DMS153 (cell line): ENCODE results near the gene BDH2.

Experiments
- DNase-seq: peaks from one replicate; lab custom pipeline; 2025; lab: John Stamatoyannopoulos, UW

BDH2 gene

DNA sequence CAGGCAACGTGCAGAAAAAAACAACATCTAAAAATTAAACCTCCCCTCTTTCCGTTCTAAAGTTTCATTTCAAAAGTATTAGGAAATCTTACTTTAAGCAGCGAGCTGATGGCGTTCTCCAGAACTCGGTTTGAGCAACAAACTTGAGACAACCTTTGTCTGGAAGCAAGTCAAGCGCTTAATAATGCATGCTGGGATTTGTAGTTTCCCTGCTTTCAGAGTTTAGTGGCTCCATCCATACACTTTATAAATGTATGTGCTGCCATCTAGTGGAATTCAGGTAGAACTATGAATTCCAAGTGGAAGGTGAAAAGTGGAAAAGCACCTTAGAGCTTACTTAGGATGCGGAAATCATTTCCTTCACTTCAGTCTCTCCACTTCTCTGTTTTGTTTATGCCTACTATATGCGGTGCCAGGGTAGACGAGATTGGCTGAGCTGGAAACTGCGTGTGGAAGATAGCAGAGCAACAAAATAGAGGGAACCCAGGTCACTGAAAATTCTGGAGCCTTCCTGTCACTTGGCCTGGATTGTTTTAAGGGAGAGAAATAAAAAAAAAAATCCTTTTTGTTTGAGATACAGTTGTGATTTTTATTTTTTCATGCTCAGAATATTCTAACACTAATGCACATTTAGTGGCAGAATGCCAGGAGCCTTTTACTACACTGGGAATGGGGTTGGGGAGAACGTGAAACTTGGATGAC lies at the start of gene BDH2:
Gene BDH2, minus strand, starts transcription at position 144 of the 702 bp plus-strand sequence. CDS start 3,580 bp downstream, outside the sequence.
- DNase-seq = peak; percentile 86

- no peak for DNase-seq
Measured at GRCh38 chr4:103144926-103145325, 45.3 kb upstream of the BDH2 start.

GRCh38 chr4:103137446-103137827 lies 37.8 kb upstream of the BDH2 start:
- no peak for DNase-seq

GRCh38 chr4:103136671-103137445 lies 37.2 kb upstream of the BDH2 start:
- no peak for DNase-seq

GRCh38 chr4:103129174-103129573 lies 29.5 kb upstream of the BDH2 start:
- no peak for DNase-seq

DNA sequence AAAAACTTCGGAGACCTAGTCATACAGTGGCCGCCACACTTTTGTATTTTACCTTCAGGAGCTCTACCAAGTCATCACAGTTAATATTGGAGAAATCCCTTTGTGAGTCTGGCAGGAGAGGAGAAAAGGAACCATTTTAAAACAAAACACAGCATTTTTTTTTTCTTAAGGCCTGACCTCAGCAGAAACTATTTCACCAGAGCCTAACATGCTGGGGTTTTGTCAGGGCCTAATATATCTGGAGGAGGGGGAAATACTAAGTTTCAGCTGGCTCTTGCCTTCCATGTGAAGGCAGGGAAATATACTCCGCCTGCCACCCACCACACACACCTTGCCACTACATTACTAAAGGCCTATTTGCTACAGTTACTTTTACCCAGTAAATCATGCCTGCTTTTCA lies 26.5 kb upstream of the BDH2 start:
- DNase-seq = no peak

DNA sequence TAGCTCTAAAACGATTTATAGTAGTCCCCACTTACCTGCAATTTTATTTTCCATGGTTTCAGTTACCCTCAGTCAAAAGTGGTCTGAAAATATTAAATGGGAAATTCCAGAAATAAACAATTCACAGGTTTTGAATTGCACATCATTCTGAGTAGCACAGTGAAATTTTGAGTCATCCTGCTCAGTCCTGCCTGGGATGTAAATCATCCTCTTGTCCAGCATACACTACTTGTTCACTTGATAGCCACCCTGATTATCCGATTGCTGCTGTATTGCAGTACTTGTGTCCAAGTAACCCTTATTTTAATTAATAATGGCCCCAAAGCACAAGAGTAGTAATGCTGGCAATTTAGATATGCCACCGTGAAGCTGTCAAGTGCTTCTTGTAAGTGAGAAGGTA lies 23.5 kb upstream of the BDH2 start:
- no peak for DNase-seq

GRCh38 chr4:103118166-103118565 lies 18.5 kb upstream of the BDH2 start:
- no peak for DNase-seq

DNA sequence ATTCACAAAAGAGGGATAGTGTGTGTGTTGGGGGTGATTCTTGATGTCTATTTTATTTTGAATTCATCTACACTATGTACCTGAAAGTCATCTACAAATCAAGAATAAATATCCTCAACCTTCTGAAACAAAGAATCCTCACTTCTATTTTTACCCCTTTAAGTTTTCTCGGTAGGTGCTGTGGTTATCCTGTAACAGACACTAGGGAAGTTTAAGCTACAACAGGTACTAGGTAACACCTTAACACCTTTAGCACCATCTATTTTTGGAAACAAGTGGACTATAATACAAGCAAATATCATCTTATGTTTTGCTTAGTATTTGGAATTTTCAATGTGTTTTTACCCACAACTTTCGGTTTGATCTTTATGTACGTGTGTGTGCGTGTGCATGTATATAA lies 12.0 kb upstream of the BDH2 start:
- no peak for DNase-seq

DNA sequence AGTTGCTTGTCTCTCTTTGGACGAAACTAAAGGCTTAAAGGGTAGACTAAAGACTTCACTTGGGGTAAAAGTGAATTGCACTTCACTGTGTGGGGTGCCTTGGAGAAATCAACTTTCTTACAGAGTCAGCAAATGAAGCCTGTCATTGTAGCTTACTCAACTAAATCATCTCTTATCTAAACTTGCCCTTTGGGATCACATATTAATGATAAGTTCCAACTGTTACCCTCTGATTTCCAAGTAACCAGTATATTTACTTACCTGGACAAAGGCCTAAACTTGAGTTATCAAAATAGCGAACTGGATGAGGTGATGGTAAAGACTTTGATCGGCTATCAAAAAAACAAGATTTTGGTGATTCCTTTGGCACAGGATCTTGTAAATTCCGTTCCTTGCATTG lies 8.9 kb upstream of the BDH2 start:
- DNase-seq = no peak

- no peak for DNase-seq
Measured at GRCh38 chr4:103105558-103106356, 6.1 kb upstream of the BDH2 start.

DNA sequence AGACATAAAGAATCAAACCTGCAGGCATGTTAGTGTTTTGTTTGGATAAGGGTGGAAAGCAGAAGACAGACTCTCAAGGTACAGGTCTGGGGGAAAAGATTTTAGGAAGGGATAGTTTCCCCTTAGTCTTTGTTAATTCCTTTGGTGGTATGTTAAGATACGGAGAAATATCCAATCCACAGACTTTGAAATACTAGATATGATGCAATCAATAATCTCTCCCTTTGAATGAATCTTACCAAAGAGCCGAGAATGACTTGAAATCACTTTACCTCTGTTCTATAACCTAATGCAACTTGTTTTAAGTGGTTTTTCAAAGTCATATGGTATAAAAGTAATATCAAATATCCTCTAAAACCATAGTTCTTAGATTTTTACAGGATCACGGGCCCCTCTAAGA lies 5.3 kb upstream of the BDH2 start:
- DNase-seq = no peak

DNA sequence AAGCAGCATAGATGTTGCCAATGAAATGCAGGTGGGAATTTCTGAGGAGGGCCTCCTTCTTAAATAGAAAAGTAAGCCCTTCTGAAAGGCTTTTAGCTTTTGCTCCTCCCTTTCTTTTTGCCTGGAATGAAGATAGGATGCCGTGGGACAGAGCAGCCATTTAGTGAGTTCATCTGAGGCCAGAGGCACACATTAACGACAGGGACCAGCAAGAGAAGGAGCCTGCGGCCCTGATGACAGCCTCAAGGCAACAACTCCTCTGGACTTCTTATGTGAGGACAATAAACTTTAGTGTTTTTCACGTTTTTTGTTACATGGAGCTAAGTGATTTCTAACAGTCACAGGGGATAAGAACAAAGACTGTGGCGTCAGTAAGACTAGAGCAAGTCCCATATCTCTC lies 1.1 kb upstream of the BDH2 start:
- DNase-seq = no peak

DNA sequence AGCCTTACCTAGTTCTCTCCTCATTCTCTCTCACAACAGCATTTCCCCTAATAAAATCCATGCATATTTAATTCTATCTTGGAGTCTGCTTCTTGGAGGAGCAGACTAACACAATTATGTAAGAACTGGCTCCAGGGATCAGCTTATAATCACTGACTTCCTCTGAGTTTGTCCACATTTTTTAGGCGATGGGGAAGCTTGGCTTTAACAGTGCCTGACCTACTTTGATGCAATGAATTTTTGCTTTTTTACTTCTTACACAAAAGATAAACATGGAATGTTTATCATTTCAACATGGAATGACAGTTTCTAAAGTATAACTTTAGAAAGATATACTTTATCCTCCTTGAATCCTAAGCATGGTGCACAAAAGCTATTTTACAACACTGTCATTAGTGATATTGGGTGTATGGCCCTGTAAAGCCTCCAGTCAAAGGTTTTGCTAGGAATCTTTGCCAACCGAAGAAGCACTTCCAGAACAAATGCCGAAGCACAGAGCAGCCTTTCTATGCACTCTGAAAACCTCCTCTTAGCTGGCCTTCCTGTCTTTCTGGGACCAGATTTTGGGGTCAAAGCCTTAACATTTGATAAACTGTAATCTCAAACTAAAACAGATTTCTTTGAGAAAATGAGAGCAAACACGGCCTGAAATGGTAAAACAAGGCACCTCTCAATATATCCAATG lies 736 bp downstream of the BDH2 start:
- no peak for DNase-seq

DNA sequence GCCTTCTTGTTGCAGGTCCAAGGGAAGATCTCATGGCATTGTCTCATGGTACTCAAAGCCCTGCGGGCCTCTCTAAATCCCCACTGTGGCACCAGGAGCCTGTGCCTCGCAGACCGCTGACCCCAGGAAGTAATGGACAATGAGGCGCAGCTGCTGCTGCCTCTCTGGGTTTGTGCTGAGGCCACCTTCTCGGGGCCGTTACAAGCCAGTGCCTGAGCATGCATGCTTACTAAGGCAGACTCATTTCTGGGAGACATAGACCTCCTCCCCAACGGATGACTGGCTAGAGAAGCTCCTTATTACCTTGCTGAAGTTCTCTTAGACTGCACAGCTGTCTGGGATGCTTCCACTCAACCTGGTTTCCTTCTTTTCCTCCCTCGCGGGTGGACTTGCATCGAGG lies 1.3 kb downstream of the BDH2 start:
- DNase-seq = no peak

GRCh38 chr4:103097112-103097511 lies 2.5 kb downstream of the BDH2 start:
- DNase-seq = no peak

DNA sequence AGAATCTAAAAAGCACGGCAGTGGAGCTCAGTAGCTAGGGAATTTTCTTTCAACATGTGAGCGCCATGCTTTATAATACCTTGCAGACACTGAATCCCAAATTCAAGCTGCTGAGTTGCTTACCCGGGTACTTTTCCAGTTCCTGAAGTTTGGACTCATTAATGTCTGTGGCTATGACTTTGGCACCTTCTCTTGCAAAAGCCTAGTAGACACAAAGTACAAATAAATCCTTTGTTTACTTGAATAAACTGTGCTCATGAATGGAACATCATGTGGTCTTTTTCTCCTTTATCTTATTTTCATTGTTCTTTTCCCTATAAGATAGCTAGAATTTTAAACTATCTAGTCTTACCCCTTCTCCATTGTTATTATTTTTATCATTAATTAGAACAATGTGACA lies 4.6 kb downstream of the BDH2 start:
- DNase-seq = no peak

DNA sequence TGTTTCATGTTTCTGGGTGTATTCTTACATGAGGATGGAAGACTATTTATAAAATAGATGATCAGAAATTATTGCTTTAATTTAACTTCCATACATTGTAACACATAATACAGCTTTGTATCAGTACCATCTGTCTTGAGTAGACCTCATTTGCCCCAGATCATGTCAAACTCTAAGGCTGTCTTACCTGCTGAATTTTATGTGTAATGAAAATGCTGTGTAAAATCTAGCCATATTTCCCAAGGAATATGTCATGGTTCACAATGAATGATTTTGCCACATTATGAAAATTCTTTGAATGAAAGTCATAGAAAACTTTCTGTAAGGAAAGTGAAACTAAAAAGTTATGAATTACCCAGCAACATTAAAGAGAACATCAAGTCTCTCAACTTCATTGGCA lies 7.4 kb downstream of the BDH2 start:
- no peak for DNase-seq

DNA sequence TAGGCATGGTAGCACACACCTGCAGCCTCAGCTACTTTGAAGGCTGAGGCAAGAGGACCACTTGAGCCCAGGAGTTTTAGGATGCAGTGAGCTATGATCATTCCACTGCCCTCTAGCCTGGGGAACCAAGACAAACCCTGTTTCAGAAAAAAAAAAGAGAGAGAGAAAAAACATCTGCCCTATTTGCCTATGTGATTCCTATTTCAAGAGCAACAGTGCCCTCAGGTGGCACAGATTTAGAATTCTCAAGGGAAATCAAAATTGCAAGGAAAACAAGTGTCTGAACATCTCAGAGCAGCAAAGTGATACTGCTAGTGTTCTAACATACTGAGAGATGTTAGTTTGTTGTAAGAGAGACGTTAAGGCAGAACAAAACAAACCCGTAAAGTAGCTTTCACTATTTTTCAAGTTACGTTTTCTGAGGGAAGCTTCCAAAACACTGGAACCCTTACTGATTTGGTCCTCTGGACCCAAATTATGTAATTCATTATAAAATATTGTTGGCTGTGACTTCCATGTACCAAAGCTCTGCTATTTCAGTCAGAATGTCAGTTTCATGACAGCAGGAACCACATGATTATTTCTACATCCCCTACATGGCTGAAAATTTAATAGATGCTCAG lies 7.9 kb downstream of the BDH2 start:
- DNase-seq = peak; percentile 74

DNA sequence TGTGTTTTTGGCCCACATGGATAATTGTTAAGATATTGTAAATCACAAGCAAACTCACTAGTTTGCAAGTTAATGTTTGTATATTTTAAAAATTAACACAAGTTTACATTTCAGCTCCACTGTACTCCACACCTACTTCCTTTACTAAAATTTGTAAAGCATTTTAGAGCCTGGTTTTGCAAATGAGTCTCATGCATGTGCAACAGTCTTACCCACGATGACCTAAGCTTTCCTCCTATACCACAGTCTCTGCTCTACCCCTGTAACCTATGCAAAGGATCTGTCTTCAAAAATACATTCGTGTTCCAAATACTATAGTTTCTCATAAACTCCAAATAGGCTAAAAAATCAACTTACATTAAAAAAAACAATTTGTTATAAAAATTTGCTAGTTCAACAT lies 10.2 kb downstream of the BDH2 start:
- DNase-seq = no peak

GRCh38 chr4:103086551-103086950 lies 13.1 kb downstream of the BDH2 start:
- DNase-seq = no peak
